Measurements from ENCODE around the gene ANKLE1.
A peak's percentile ranks its signal among the peaks of the same experiment; 100 is the strongest.
"Not testable (repeated sequence)": the region's sequence is repeated elsewhere in the genome, so short reads cannot be mapped to it uniquely, and the experiment has no call there.

The ANKLE1 gene

GRCh38 chr19:17285415-17286135 is 3.9 kb downstream of the ANKLE1 start:
- no peak for DNase-seq

- DNase-seq: no peak
These were observed 4.6 kb downstream of the ANKLE1 start for GRCh38 chr19:17286263-17286662.

GRCh38 chr19:17286752-17287151 is 5.1 kb downstream of the ANKLE1 start:
- DNase-seq: no peak

GRCh38 chr19:17289489-17289888 is 7.8 kb downstream of the ANKLE1 start:
- peak; percentile 72 to 81 for DNase-seq

GRCh38 chr19:17292301-17293074 is 10.8 kb downstream of the ANKLE1 start:
- DNase-seq: peak; percentile 91 to 92

GRCh38 chr19:17293605-17294004 is 11.9 kb downstream of the ANKLE1 start:
- DNase-seq: no peak

- peak; percentile 80 to 83 for DNase-seq
These were observed 12.6 kb downstream of the ANKLE1 start for GRCh38 chr19:17294051-17294891.

GRCh38 chr19:17295551-17295950 is 13.8 kb downstream of the ANKLE1 start:
- not testable (repeated sequence) for DNase-seq

GRCh38 chr19:17296273-17296672 is 14.6 kb downstream of the ANKLE1 start:
- DNase-seq: no peak

GRCh38 chr19:17296976-17297375 is 15.3 kb downstream of the ANKLE1 start:
- no peak for DNase-seq

- no peak for DNase-seq
These were observed 19.4 kb downstream of the ANKLE1 start for GRCh38 chr19:17300992-17301619.

- peak; percentile 36 for DNase-seq
These were observed 20.9 kb downstream of the ANKLE1 start for GRCh38 chr19:17302391-17303166.

- peak; percentile 97 to 98 for DNase-seq
These were observed 21.7 kb downstream of the ANKLE1 start, which contains the start of gene ABHD8 for GRCh38 chr19:17303167-17303939. Gene ABHD8 (minus strand): TSS chr19:17303425. CDS start chr19:17301616, 1,809 bp downstream.

- DNase-seq: no peak
These were observed 22.2 kb downstream of the ANKLE1 start for GRCh38 chr19:17303940-17304267.

- no peak for DNase-seq
These were observed 22.9 kb downstream of the ANKLE1 start for GRCh38 chr19:17304386-17305215.

GRCh38 chr19:17305216-17305516 is 23.5 kb downstream of the ANKLE1 start:
- DNase-seq: no peak

- DNase-seq: peak; percentile 95 to 97
These were observed 24.0 kb downstream of the ANKLE1 start, which contains the start of gene MRPL34 for GRCh38 chr19:17305517-17306284. Gene MRPL34 (plus strand): TSS chr19:17305872. CDS start chr19:17305893, 21 bp downstream.

- no peak for DNase-seq
These were observed 24.6 kb downstream of the ANKLE1 start for GRCh38 chr19:17306285-17306714.

GRCh38 chr19:17307876-17308377 is 26.2 kb downstream of the ANKLE1 start:
- no peak for DNase-seq
